H1 (cell line): ENCODE measurements around the gene TP63. TPM values are rescaled to one million over a fixed set of nuclear protein-coding genes. Genes with fewer than 3 reads are reported as not detected.

Source experiments
- CTCF ChIA-PET: fragments of 300-600 bp; sonication (Branson Sonifier 250); formaldehyde crosslinking; loops from one replicate; lab custom pipeline; 2021; ENCODE audit not compliant: partially characterized antibody; lab: Charles Lee
- POLR2A ChIA-PET: fragments of 300-600 bp; sonication (Branson Sonifier 250); formaldehyde crosslinking; loops from one replicate; lab custom pipeline; 2021; ENCODE audit warnings: inconsistent platforms; ENCODE audit not compliant: partially characterized antibody; lab: Charles Lee
- DNase-seq, 2 experiments: peaks; one replicate each; pipeline versions ENCODE4 v3.0.0 to v3.0.0-alpha.2; 2010 to 2022; ENCODE audit warnings: low spot score in 2 of 2, low read depth in 1 of 2, mixed read lengths in 1 of 2
- FAIRE-seq: peaks from 2 replicates; lab custom pipeline; 2011; peaks lifted over from hg19 to GRCh38; lab: Jason Lieb, UNC
- H2AFZ ChIP-seq: 2 replicates; pipeline ENCODE4 v1.8.1; 2012; ENCODE audit warnings: low read length, inconsistent platforms
- H2AK5ac ChIP-seq: 2 replicates; pipeline ENCODE4 v1.6.1; 2013; ENCODE audit warnings: low read depth, low read length
- H2BK120ac ChIP-seq: replicated peaks from 2 replicates; pipeline ENCODE3; 2013; ENCODE audit warnings: low read depth, low read length, inconsistent platforms
- H2BK12ac ChIP-seq: 2 replicates; pipeline ENCODE4 v1.6.1; 2013; ENCODE audit warnings: low read depth, low read length
- H2BK15ac ChIP-seq: 2 replicates; pipeline ENCODE4 v1.6.1; 2013; ENCODE audit warnings: low read length
- H2BK20ac ChIP-seq: 2 replicates; pipeline ENCODE4 v1.6.1; 2013; ENCODE audit warnings: low read length
- H2BK5ac ChIP-seq: 2 replicates; pipeline ENCODE4 v1.6.1; 2013; ENCODE audit warnings: low read depth, low read length
- H3K14ac ChIP-seq: 2 replicates; pipeline ENCODE4 v1.6.1; 2013; ENCODE audit warnings: inconsistent platforms; ENCODE audit not compliant: insufficient read length
- H3K18ac ChIP-seq: 2 replicates; pipeline ENCODE4 v1.6.1; 2013; ENCODE audit warnings: low read length; ENCODE audit errors: extremely low read depth
- H3K23ac ChIP-seq: 2 replicates; pipeline ENCODE4 v1.6.1; 2013; ENCODE audit warnings: inconsistent platforms; ENCODE audit not compliant: insufficient read length
- H3K23me2 ChIP-seq: 2 replicates; pipeline ENCODE4 v1.6.1; 2013; ENCODE audit warnings: low read depth, low read length
- H3K27ac ChIP-seq: 2 replicates; pipeline ENCODE4 v1.6.1; 2011; ENCODE audit warnings: low read depth, low read length, inconsistent platforms
- H3K27me3 ChIP-seq, 4 experiments: replicated peaks in 1 of 4; 1 replicate in 1 of 4; 2 replicates in 3 of 4; pipeline versions ENCODE4 v1.6.1 to v1.8.1; 2011 to 2013; ENCODE audit warnings: low read length in 3 of 4, mild to moderate bottlenecking in 3 of 4, inconsistent platforms in 2 of 4, mixed read lengths in 2 of 4, moderate library complexity in 1 of 4; ENCODE audit not compliant: control insufficient read depth in 3 of 4, insufficient read depth in 3 of 4; ENCODE audit errors: extremely low read depth in 1 of 4
- H3K36me3 ChIP-seq, 4 experiments: 2 replicates each; pipeline versions ENCODE4 v1.6.1 to v1.8.1; 2011 to 2013; ENCODE audit warnings: mild to moderate bottlenecking in 4 of 4, low read length in 3 of 4, moderate library complexity in 2 of 4, control low read depth in 1 of 4, inconsistent platforms in 1 of 4; ENCODE audit not compliant: insufficient read depth in 4 of 4, control insufficient read depth in 2 of 4
- H3K4ac ChIP-seq: replicated peaks from 2 replicates; pipeline ENCODE3; 2013; ENCODE audit warnings: low read length, low read depth, mixed read lengths, inconsistent platforms; ENCODE audit not compliant: insufficient read length
- H3K4me1 ChIP-seq, 4 experiments: replicated peaks in 1 of 4; 1 replicate in 1 of 4; 2 replicates in 3 of 4; pipeline versions ENCODE4 v1.6.1 to v1.8.1; 2011 to 2013; ENCODE audit warnings: low read length in 3 of 4, inconsistent platforms in 2 of 4, mixed read lengths in 1 of 4; ENCODE audit not compliant: insufficient read depth in 4 of 4, control insufficient read depth in 3 of 4
- H3K4me2 ChIP-seq, 2 experiments: 2 replicates each; pipeline versions ENCODE4 v1.6.1 to v1.8.1; 2011 to 2013; ENCODE audit warnings: low read depth in 2 of 2, low read length in 2 of 2, control low read depth in 1 of 2, inconsistent platforms in 1 of 2, mild to moderate bottlenecking in 1 of 2; ENCODE audit not compliant: insufficient read depth in 1 of 2
- H3K4me3 ChIP-seq, 4 experiments: fragments of 200-600, 300-600 bp in 1 of 4; sonication (generic), shearing (Covaris generic), sonication (Bioruptor Twin) in 1 of 4; 2 replicates each; pipeline versions ENCODE4 v1.5.1 to v1.8.1; 2011 to 2016; ENCODE audit warnings: low read length in 4 of 4, low read depth in 3 of 4, control low read depth in 2 of 4, inconsistent platforms in 2 of 4, mild to moderate bottlenecking in 2 of 4, mixed read lengths in 1 of 4, moderate library complexity in 1 of 4; ENCODE audit not compliant: insufficient read depth in 2 of 4; ENCODE audit errors: extremely low read depth in 1 of 4
- H3K56ac ChIP-seq: replicated peaks from 2 replicates; pipeline ENCODE3; 2013; ENCODE audit warnings: low read depth, mild to moderate bottlenecking, mixed read lengths, low read length, inconsistent platforms; ENCODE audit not compliant: insufficient read length
- H3K79me1 ChIP-seq: 2 replicates; pipeline ENCODE4 v1.6.1; 2013; ENCODE audit warnings: low read depth, low read length, control low read depth
- H3K79me2 ChIP-seq, 2 experiments: 2 replicates each; pipeline versions ENCODE4 v1.6.1 to v1.8.1; 2012 to 2013; ENCODE audit warnings: low read length in 2 of 2, mild to moderate bottlenecking in 2 of 2, inconsistent platforms in 1 of 2; ENCODE audit not compliant: insufficient read depth in 2 of 2, control insufficient read depth in 1 of 2
- H3K9ac ChIP-seq, 4 experiments: replicated peaks in 1 of 4; 1 replicate in 1 of 4; 2 replicates in 3 of 4; pipeline versions ENCODE4 v1.6.1 to v1.8.1; 2011 to 2013; ENCODE audit warnings: low read depth in 3 of 4, low read length in 3 of 4, control low read depth in 2 of 4, mild to moderate bottlenecking in 2 of 4, moderate library complexity in 2 of 4, inconsistent platforms in 1 of 4; ENCODE audit errors: extremely low read depth in 1 of 4
- H3K9me3 ChIP-seq, 2 experiments: 2 replicates each; pipeline versions ENCODE4 v1.6.1 to v1.8.1; 2012 to 2013; ENCODE audit warnings: mild to moderate bottlenecking in 2 of 2, moderate library complexity in 2 of 2, control low read depth in 1 of 2, inconsistent platforms in 1 of 2, low read depth in 1 of 2, low read length in 1 of 2, mixed read lengths in 1 of 2; ENCODE audit not compliant: insufficient read depth in 2 of 2
- H4K20me1 ChIP-seq, 2 experiments: replicated peaks in 1 of 2; 2 replicates each; pipeline versions ENCODE3 to v1.8.1; 2011 to 2013; ENCODE audit warnings: inconsistent platforms in 2 of 2, low read length in 2 of 2, mild to moderate bottlenecking in 1 of 2; ENCODE audit not compliant: insufficient read depth in 2 of 2, control insufficient read depth in 1 of 2
- H4K5ac ChIP-seq: 2 replicates; pipeline ENCODE4 v1.6.1; 2013; ENCODE audit warnings: low read length, low read depth, mixed read lengths, inconsistent platforms; ENCODE audit not compliant: insufficient read length
- H4K8ac ChIP-seq: 2 replicates; pipeline ENCODE4 v1.8.0; 2013; ENCODE audit warnings: mild to moderate bottlenecking, moderate library complexity, low read length, inconsistent platforms; ENCODE audit not compliant: insufficient read depth; ENCODE audit errors: extremely low read depth
- H4K91ac ChIP-seq: replicated peaks from 2 replicates; pipeline ENCODE3; 2013; ENCODE audit warnings: low read length, mixed read lengths, inconsistent platforms; ENCODE audit not compliant: insufficient read length
- GABPA ChIP-seq: IDR thresholded peaks from 2 replicates; pipeline ENCODE4 v1.6.1; 2011; ENCODE audit warnings: mild to moderate bottlenecking, low read length, moderate library complexity, borderline replicate concordance; ENCODE audit not compliant: insufficient read depth
- GTF2F1 ChIP-seq: IDR thresholded peaks from 2 replicates; pipeline ENCODE4 v1.6.1; 2012; ENCODE audit warnings: low read depth, low read length, improper control_type of control experiment, borderline replicate concordance
- JUN ChIP-seq: IDR thresholded peaks from 2 replicates; pipeline ENCODE4 v1.6.1; 2011; ENCODE audit warnings: low read depth, mild to moderate bottlenecking, improper control_type of control experiment, low read length
- KDM1A ChIP-seq: fragments of 200-600, 300-600 bp; sonication (generic); IDR thresholded peaks from 2 replicates; pipeline ENCODE4 v1.7.1; 2016; ENCODE audit warnings: mild to moderate bottlenecking, low read length, borderline replicate concordance
- POLR2A ChIP-seq, 2 experiments: IDR thresholded peaks; 1 replicate in 1 of 2; 2 replicates in 1 of 2; pipeline ENCODE4 v1.6.1; 2011; ENCODE audit warnings: low read depth in 2 of 2, low read length in 2 of 2, mild to moderate bottlenecking in 2 of 2; ENCODE audit errors: control extremely low read depth in 1 of 2
- POU5F1 ChIP-seq: IDR thresholded peaks from 2 replicates; pipeline ENCODE4 v1.6.1; 2011; ENCODE audit warnings: low read depth, mild to moderate bottlenecking, low read length, moderate library complexity
- RAD21 ChIP-seq, 2 experiments: IDR thresholded peaks in 1 of 2; conservative IDR thresholded peaks in 1 of 2; 2 replicates each; pipeline ENCODE4 v1.6.1; 2011; ENCODE audit warnings: low read depth in 2 of 2, low read length in 2 of 2, improper control_type of control experiment in 1 of 2, inconsistent platforms in 1 of 2, mild to moderate bottlenecking in 1 of 2, moderate library complexity in 1 of 2
- RFX5 ChIP-seq: IDR thresholded peaks from 2 replicates; pipeline ENCODE4 v1.6.1; 2011; ENCODE audit warnings: low read depth, low read length, improper control_type of control experiment, borderline replicate concordance
- SIN3A ChIP-seq, 2 experiments: IDR thresholded peaks in 1 of 2; conservative IDR thresholded peaks in 1 of 2; 2 replicates each; pipeline ENCODE4 v1.6.1; 2011 to 2012; ENCODE audit warnings: low read length in 2 of 2, improper control_type of control experiment in 1 of 2, low read depth in 1 of 2, mild to moderate bottlenecking in 1 of 2
- ZNF274 ChIP-seq: IDR thresholded peaks from 2 replicates; pipeline ENCODE4 v1.7.0; 2012; ENCODE audit warnings: low read length, borderline replicate concordance; ENCODE audit errors: extremely low read depth
- WGBS, 2 experiments: shearing (Covaris generic) in 1 of 2; methylation state at CpG; one replicate each; pipeline versions ENCODE4 v1.1.6 to v1.1.7; 2013 to 2015; ENCODE audit warnings: low lambda C conversion rate in 2 of 2, mixed read lengths in 2 of 2, inconsistent platforms in 1 of 2, low coverage in 1 of 2, missing lambda C conversion rate in 1 of 2; ENCODE audit not compliant: insufficient replicate concordance in 2 of 2, insufficient coverage in 1 of 2, insufficient read length in 1 of 2; ENCODE audit errors: extremely low coverage in 1 of 2, missing lambda C conversion rate in 1 of 2; 5-methylcytosine and 5-hydroxymethylcytosine counted together
- polyA plus RNA-seq, 7 experiments: library from polyadenylated mRNA; depleted of rRNA in 3 of 7; stranded (reverse) in 5 of 7; unstranded in 2 of 7; fragments of >200 nt in 5 of 7; fragments of 200-250 nt in 2 of 7; gene quantifications; 1 replicate in 5 of 7; 2 replicates in 1 of 7; 4 replicates in 1 of 7; pipeline versions ENCODE4 v1.2.1 to v1.2.3, GENCODE V29; 2011 to 2013; ENCODE audit warnings: missing spikeins in 2 of 7, mixed read lengths in 2 of 7
- total RNA-seq: library from RNA; stranded (reverse); fragmentation: NEBNext Ultra II Directional; extraction: Animal tissue kit (Norgen Biotek cat#: 25700); gene quantifications from 2 replicates; pipeline ENCODE4 v1.2.1, GENCODE V29; 2021
- TF ChIP-seq, protein P1 (sequence below), 3 experiments: IDR thresholded peaks; 1 replicate in 2 of 3; 2 replicates in 1 of 3; pipeline versions ENCODE4 v1.5.1 to v1.6.1; 2011; ENCODE audit warnings: low read length in 3 of 3, mild to moderate bottlenecking in 3 of 3, inconsistent platforms in 2 of 3, low read depth in 1 of 3, moderate library complexity in 1 of 3; ENCODE audit not compliant: insufficient read depth in 1 of 3; ENCODE audit errors: control extremely low read depth in 1 of 3

The TP63 gene
- total and polyA plus RNA-seq, 2 of the 8 experiments (the other 6 are each of a cell fraction or from before 2014, with no cell fraction given): not detected

DNA sequence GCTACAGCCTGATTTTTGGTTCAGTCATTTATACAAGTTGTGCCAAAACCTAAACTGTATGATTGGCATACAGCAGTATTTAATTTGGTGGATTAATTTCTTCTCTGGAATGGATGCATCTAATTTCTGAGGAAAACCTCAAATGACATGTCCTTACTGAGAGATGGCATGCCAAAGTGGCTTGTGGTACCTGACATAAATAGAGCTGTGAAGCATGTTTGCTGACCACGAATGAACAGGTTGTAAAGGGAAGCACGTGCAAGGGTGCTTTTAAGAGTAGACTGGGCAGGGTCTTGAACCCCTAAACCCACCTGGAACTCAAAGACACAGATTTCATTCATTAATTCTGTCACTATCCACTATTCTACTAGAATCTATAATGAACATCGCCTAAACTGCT lies 77.2 kb downstream of the TP63 start:
- no peaks in the 10 kb centered on the region for H3K27me3 ChIP-seq
- no peak overlapping the region for H3K4ac ChIP-seq
- H3K23me2 ChIP-seq: no peaks in the 10 kb centered on the region
- FAIRE-seq (no peak), DNase-seq (no peak)
- no peak overlapping the region for H2BK15ac ChIP-seq
- no peaks in the 10 kb centered on the region for H4K20me1 ChIP-seq
- H2AFZ ChIP-seq: peak overlapping the region; percentile 28; the same call in 1 of the 2 replicates
- 93% methylated on average over 3 of the region's 3 CpGs; no CpG with 5 or more reads in 1 of the 2 experiments for WGBS, 2 experiments
- H2BK20ac ChIP-seq: no peak overlapping the region
- no peak overlapping the region for H3K27ac ChIP-seq
- H3K14ac ChIP-seq: no peak overlapping the region
- no peak overlapping the region for H3K4me3 ChIP-seq
- H4K5ac ChIP-seq: no peak overlapping the region
- no peaks in the 10 kb centered on the region for H3K36me3 ChIP-seq
- H3K9ac ChIP-seq: no peak overlapping the region
- no peak overlapping the region for H4K8ac ChIP-seq
- H3K79me1 ChIP-seq: no peaks in the 10 kb centered on the region
- no peaks in the 10 kb centered on the region; a peak in 2 of 7 replicates for H3K4me1 ChIP-seq
- H2BK120ac ChIP-seq: no peak overlapping the region
- no peak overlapping the region for H3K23ac ChIP-seq
- no peak overlapping the region for H2AK5ac ChIP-seq
- no peak overlapping the region for H3K4me2 ChIP-seq
- no peak overlapping the region for H2BK12ac ChIP-seq
- ChIA-PET CTCF (interaction anchor here (1.2 to 1.3 kb wide), 2 partner anchors 9 to 17 kb away, joined by 3 read pairs; no protein-coding TSS in a partner anchor), POLR2A (no interaction called here)
- H4K91ac ChIP-seq: no peak overlapping the region
- no peak overlapping the region for H2BK5ac ChIP-seq
- H3K79me2 ChIP-seq: no peaks in the 10 kb centered on the region
- H3K9me3 ChIP-seq: no peaks in the 10 kb centered on the region; a peak in 1 of 4 replicates
- H3K18ac ChIP-seq: no peak overlapping the region
- H3K56ac ChIP-seq: no peak overlapping the region
- TF ChIP-seq ZNF274 (no peak), POLR2A (IDR thresholded peaks at IDR 0.05; ENCODE audit: control extremely low read depth in 1 of 2, low read depth in 2 of 2, low read length in 2 of 2) (no peak), POU5F1 (no peak), GABPA (no peak), RAD21 (IDR thresholded peaks at IDR 0.05 in 1 of 2, conservative IDR thresholded peaks at IDR 0.05 in 1 of 2; ENCODE audit: low read depth in 2 of 2, low read length in 2 of 2) (no peak), SIN3A (conservative IDR thresholded peaks at IDR 0.05 in 1 of 2, IDR thresholded peaks at IDR 0.05 in 1 of 2; ENCODE audit: low read depth in 1 of 2, low read length in 2 of 2) (no peak), GTF2F1 (no peak), JUN (no peak), KDM1A (no peak), RFX5 (no peak)
- TF ChIP-seq, protein P1, sequence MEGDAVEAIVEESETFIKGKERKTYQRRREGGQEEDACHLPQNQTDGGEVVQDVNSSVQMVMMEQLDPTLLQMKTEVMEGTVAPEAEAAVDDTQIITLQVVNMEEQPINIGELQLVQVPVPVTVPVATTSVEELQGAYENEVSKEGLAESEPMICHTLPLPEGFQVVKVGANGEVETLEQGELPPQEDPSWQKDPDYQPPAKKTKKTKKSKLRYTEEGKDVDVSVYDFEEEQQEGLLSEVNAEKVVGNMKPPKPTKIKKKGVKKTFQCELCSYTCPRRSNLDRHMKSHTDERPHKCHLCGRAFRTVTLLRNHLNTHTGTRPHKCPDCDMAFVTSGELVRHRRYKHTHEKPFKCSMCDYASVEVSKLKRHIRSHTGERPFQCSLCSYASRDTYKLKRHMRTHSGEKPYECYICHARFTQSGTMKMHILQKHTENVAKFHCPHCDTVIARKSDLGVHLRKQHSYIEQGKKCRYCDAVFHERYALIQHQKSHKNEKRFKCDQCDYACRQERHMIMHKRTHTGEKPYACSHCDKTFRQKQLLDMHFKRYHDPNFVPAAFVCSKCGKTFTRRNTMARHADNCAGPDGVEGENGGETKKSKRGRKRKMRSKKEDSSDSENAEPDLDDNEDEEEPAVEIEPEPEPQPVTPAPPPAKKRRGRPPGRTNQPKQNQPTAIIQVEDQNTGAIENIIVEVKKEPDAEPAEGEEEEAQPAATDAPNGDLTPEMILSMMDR (IDR thresholded peaks at IDR 0.05; ENCODE audit: control extremely low read depth in 1 of 3, insufficient read depth in 1 of 3, low read depth in 1 of 3, low read length in 3 of 3): no peak
